Thoracic aorta (tissue), 2 donors: ENCODE data around the gene NUDT19. TPM values are rescaled to one million over a fixed set of nuclear protein-coding genes. Genes with fewer than 3 reads are reported as not detected.
A peak's percentile ranks its signal among the peaks of the same experiment; 100 is the strongest.
"Not testable (repeated sequence)": the region's sequence is repeated elsewhere in the genome, so short reads cannot be mapped to it uniquely, and the experiment has no call there.

Source experiments
- ATAC-seq: fragments of 150-250 bp; one replicate; pipeline ENCODE4 v1.8.0; 2017; ENCODE audit warnings: low read depth; ENCODE audit not compliant: insufficient number of reproducible peaks, low FRiP score
- DNase-seq: peaks from one replicate; pipeline ENCODE4 v3.0.0-alpha.2; 2020; ENCODE audit warnings: low spot score
- H3K27ac ChIP-seq, 2 donors: fragments of 200-600 bp; sonication (generic); 1 replicate in 1 of 2; 2 replicates in 1 of 2; pipeline ENCODE4 v1.5.1; 2016; ENCODE audit warnings: mild to moderate bottlenecking in 2 of 2, moderate library complexity in 2 of 2
- H3K27me3 ChIP-seq: fragments of 200-600 bp; sonication (generic); replicated peaks from 2 replicates; pipeline ENCODE4 v1.6.0; 2016; ENCODE audit warnings: mild to moderate bottlenecking; ENCODE audit not compliant: insufficient read depth
- H3K36me3 ChIP-seq: fragments of 200-600 bp; sonication (generic); one replicate; pipeline ENCODE4 v1.5.1; 2016
- H3K4me1 ChIP-seq, 2 donors: fragments of 200-600 bp; sonication (generic); 1 replicate in 1 of 2; 2 replicates in 1 of 2; pipeline versions ENCODE4 v1.5.1 to v1.6.0; 2016; ENCODE audit warnings: low read depth in 2 of 2, mild to moderate bottlenecking in 1 of 2; ENCODE audit not compliant: control insufficient read depth in 1 of 2
- H3K4me3 ChIP-seq: fragments of 200-600 bp; sonication (generic); 2 replicates; pipeline ENCODE4 v1.5.1; 2016; ENCODE audit warnings: mild to moderate bottlenecking
- H3K9me3 ChIP-seq: fragments of 200-600 bp; sonication (generic); 2 replicates; pipeline ENCODE4 v1.5.1; 2016
- CTCF ChIP-seq: fragments of 200-600 bp; sonication (generic); IDR thresholded peaks from one replicate; pipeline ENCODE4 v1.5.1; 2019; ENCODE audit warnings: antibody characterized with exemption
- total RNA-seq, 2 donors: library from RNA; depleted of rRNA; stranded (reverse); fragments of >200 nt; gene quantifications; one replicate each; pipeline versions ENCODE4 v1.1.0 to v1.2.3, GENCODE V29; 2016

NUDT19 gene
- total RNA-seq, 2 donors from 2014 or later: 5.7 to 11.7 TPM

- H3K27me3 ChIP-seq: no peaks in the 10 kb centered on the region
- H3K4me1 ChIP-seq: peaks cover 27 to 38% of the 10 kb centered on the region in 2 donors
- no peaks in the 10 kb centered on the region for H3K36me3 ChIP-seq
- ATAC-seq (peak; percentile 48), DNase-seq (no peak)
- no peak for TF ChIP-seq CTCF
- peak overlapping the region; percentile 85 for H3K4me3 ChIP-seq
- H3K27ac ChIP-seq: peak overlapping the region; percentile 57 to 83
- no peaks in the 10 kb centered on the region for H3K9me3 ChIP-seq
These were observed 518 bp downstream of the NUDT19 start for GRCh38 chr19:32691952-32692726.

GRCh38 chr19:32692727-32693061 is 1.1 kb downstream of the NUDT19 start:
- H3K27ac ChIP-seq: peak overlapping the region; percentile 57 to 83
- no peak for ATAC-seq
- H3K4me1 ChIP-seq: peaks cover 27 to 38% of the 10 kb centered on the region in 2 donors
- no peaks in the 10 kb centered on the region for H3K9me3 ChIP-seq
- no peaks in the 10 kb centered on the region for H3K27me3 ChIP-seq
- peak overlapping the region; percentile 85 for H3K4me3 ChIP-seq
- H3K36me3 ChIP-seq: peaks cover 1% of the 10 kb centered on the region
- no peak for TF ChIP-seq CTCF
- no peak for DNase-seq

- Histone ChIP-seq H3K4me1 (peaks cover 27 to 38% of the 10 kb centered on the region in 2 donors), H3K4me3 (peak overlapping the region; percentile 85)
- not testable (repeated sequence) for H3K36me3 ChIP-seq, ATAC-seq, DNase-seq, H3K27ac ChIP-seq, H3K9me3 ChIP-seq, H3K27me3 ChIP-seq
These were observed 1.8 kb downstream of the NUDT19 start for GRCh38 chr19:32693151-32694108.

- not testable (repeated sequence) for H3K36me3 ChIP-seq, DNase-seq, H3K27me3 ChIP-seq, H3K9me3 ChIP-seq, H3K27ac ChIP-seq, ATAC-seq
- H3K4me3 ChIP-seq: peak overlapping the region; percentile 11
- peaks cover 27 to 38% of the 10 kb centered on the region in 2 donors for H3K4me1 ChIP-seq
These were observed 2.7 kb downstream of the NUDT19 start for GRCh38 chr19:32694316-32694715.

GRCh38 chr19:32694851-32695250 is 3.2 kb downstream of the NUDT19 start:
- not testable (repeated sequence) for DNase-seq, ATAC-seq, H3K36me3 ChIP-seq, H3K27ac ChIP-seq, H3K9me3 ChIP-seq, H3K27me3 ChIP-seq
- Histone ChIP-seq H3K4me3 (peak overlapping the region; percentile 11), H3K4me1 (peaks cover 27 to 38% of the 10 kb centered on the region in 2 donors)

GRCh38 chr19:32695506-32695905 is 3.9 kb downstream of the NUDT19 start:
- H3K36me3 ChIP-seq, H3K4me3 ChIP-seq, H3K27me3 ChIP-seq, DNase-seq, H3K27ac ChIP-seq, ATAC-seq, H3K9me3 ChIP-seq: not testable (repeated sequence)
- H3K4me1 ChIP-seq: peaks cover 27 to 38% of the 10 kb centered on the region in 2 donors

- not testable (repeated sequence) for H3K27ac ChIP-seq, H3K27me3 ChIP-seq, H3K36me3 ChIP-seq, DNase-seq, H3K9me3 ChIP-seq, H3K4me3 ChIP-seq, ATAC-seq
- peaks cover 24 to 38% of the 10 kb centered on the region in 2 donors for H3K4me1 ChIP-seq
These were observed 5.2 kb downstream of the NUDT19 start for GRCh38 chr19:32696771-32697170.

GRCh38 chr19:32700129-32700528 is 8.5 kb downstream of the NUDT19 start:
- ATAC-seq, H3K27ac ChIP-seq, H3K27me3 ChIP-seq, H3K4me1 ChIP-seq, DNase-seq, H3K4me3 ChIP-seq, H3K9me3 ChIP-seq: not testable (repeated sequence)
- H3K36me3 ChIP-seq: peaks cover 14% of the 10 kb centered on the region
